CD14-positive monocyte (primary cell): Measurements from ENCODE around the gene TMEM184A. TPM values are rescaled to one million over a fixed set of nuclear protein-coding genes. Genes with fewer than 3 reads are reported as not detected.

Experiments
- DNase-seq, 3 donors: peaks; one replicate each; pipeline ENCODE4 v3.0.0-alpha.2; 2011 to 2022
- H2AFZ ChIP-seq: 2 replicates; pipeline ENCODE4 v1.6.0; 2012; ENCODE audit warnings: mild to moderate bottlenecking, low read depth, low read length, inconsistent platforms; ENCODE audit not compliant: insufficient read depth, poor library complexity, severe bottlenecking
- H3K27ac ChIP-seq, 2 donors: 1 replicate in 1 of 2; 2 replicates in 1 of 2; pipeline ENCODE4 v1.5.1; 2012 to 2013; ENCODE audit warnings: low read length in 2 of 2, control low read depth in 1 of 2, inconsistent platforms in 1 of 2, low read depth in 1 of 2, mild to moderate bottlenecking in 1 of 2
- H3K27me3 ChIP-seq, 2 donors: one replicate each; pipeline versions ENCODE4 v1.6.0 to v1.6.1; 2011 to 2013; ENCODE audit warnings: low read length in 2 of 2; ENCODE audit not compliant: control insufficient read depth in 2 of 2, insufficient read depth in 2 of 2
- H3K36me3 ChIP-seq, 2 donors: replicated peaks in 1 of 2; 1 replicate in 1 of 2; 2 replicates in 1 of 2; pipeline versions ENCODE4 v1.5.1 to v1.6.1; 2012 to 2013; ENCODE audit warnings: low read length in 2 of 2, control low read depth in 1 of 2, inconsistent platforms in 1 of 2, mild to moderate bottlenecking in 1 of 2; ENCODE audit not compliant: insufficient read depth in 2 of 2, control insufficient read depth in 1 of 2
- H3K4me1 ChIP-seq, 2 donors: 1 replicate in 1 of 2; 2 replicates in 1 of 2; pipeline versions ENCODE4 v1.5.1 to v1.6.1; 2012 to 2013; ENCODE audit warnings: low read length in 2 of 2, control low read depth in 1 of 2, inconsistent platforms in 1 of 2, mild to moderate bottlenecking in 1 of 2, moderate library complexity in 1 of 2; ENCODE audit not compliant: insufficient read depth in 2 of 2, control insufficient read depth in 1 of 2
- H3K4me2 ChIP-seq: replicated peaks from 2 replicates; pipeline ENCODE3; 2012; ENCODE audit warnings: low read length, moderate library complexity, mild to moderate bottlenecking; ENCODE audit not compliant: poor library complexity, severe bottlenecking; ENCODE audit errors: extremely low read depth
- H3K4me3 ChIP-seq, 3 experiments: fragments of 200-600 bp in 1 of 3; sonication (generic) in 1 of 3; replicated peaks in 1 of 3; 1 replicate in 2 of 3; 2 replicates in 1 of 3; pipeline ENCODE4 v1.5.1; 2011 to 2013; ENCODE audit warnings: low read length in 3 of 3, mild to moderate bottlenecking in 3 of 3, control low read depth in 2 of 3, low read depth in 2 of 3, inconsistent platforms in 1 of 3, moderate library complexity in 1 of 3
- H3K79me2 ChIP-seq: 2 replicates; pipeline ENCODE4 v1.6.0; 2012; ENCODE audit warnings: mild to moderate bottlenecking, control low read depth, inconsistent platforms, low read length, moderate library complexity; ENCODE audit not compliant: insufficient read depth
- H3K9ac ChIP-seq: 2 replicates; pipeline ENCODE4 v1.6.0; 2017; ENCODE audit warnings: low read length, mild to moderate bottlenecking; ENCODE audit not compliant: insufficient read depth, poor library complexity, severe bottlenecking
- H3K9me3 ChIP-seq, 2 donors: replicated peaks in 1 of 2; 1 replicate in 1 of 2; 2 replicates in 1 of 2; pipeline versions ENCODE4 v1.5.1 to v1.6.1; 2012 to 2013; ENCODE audit warnings: low read length in 2 of 2, control low read depth in 1 of 2; ENCODE audit not compliant: control insufficient read depth in 1 of 2, insufficient read depth in 1 of 2
- H4K20me1 ChIP-seq: 2 replicates; pipeline ENCODE4 v1.6.0; 2012; ENCODE audit warnings: mild to moderate bottlenecking, low read length, control low read depth, moderate library complexity; ENCODE audit not compliant: insufficient read depth
- H3K27ac Mint-ChIP-seq, 7 donors: one replicate each; pipeline ENCODE4 v1.8.0; 2020; ENCODE audit warnings: mild to moderate bottlenecking in 7 of 7, mixed read lengths in 7 of 7, moderate library complexity in 6 of 7, inconsistent platforms in 2 of 7
- H3K27me3 Mint-ChIP-seq, 3 donors: one replicate each; pipeline ENCODE4 v1.8.0; 2021 to 2022; ENCODE audit warnings: low read depth in 3 of 3, mild to moderate bottlenecking in 3 of 3, mixed read lengths in 3 of 3, moderate library complexity in 3 of 3, inconsistent platforms in 1 of 3
- H3K36me3 Mint-ChIP-seq, 2 donors: one replicate each; pipeline ENCODE4 v1.8.0; 2020; ENCODE audit warnings: mixed read lengths in 2 of 2, inconsistent platforms in 1 of 2, mild to moderate bottlenecking in 1 of 2
- H3K4me1 Mint-ChIP-seq: one replicate; pipeline ENCODE4 v1.8.0; 2020; ENCODE audit warnings: mild to moderate bottlenecking, mixed read lengths
- H3K4me3 Mint-ChIP-seq, 2 donors: one replicate each; pipeline ENCODE4 v1.8.0; 2020; ENCODE audit warnings: mild to moderate bottlenecking in 2 of 2, mixed read lengths in 2 of 2, moderate library complexity in 1 of 2
- H3K9me3 Mint-ChIP-seq, 7 donors: one replicate each; pipeline ENCODE4 v1.8.0; 2020 to 2022; ENCODE audit warnings: mixed read lengths in 7 of 7, mild to moderate bottlenecking in 6 of 7, moderate library complexity in 6 of 7, inconsistent platforms in 2 of 7
- WGBS: methylation state at CpG from one replicate; pipeline ENCODE4 v1.1.5; 2013; ENCODE audit warnings: missing lambda C conversion rate; ENCODE audit not compliant: insufficient coverage; 5-methylcytosine and 5-hydroxymethylcytosine counted together
- intact Hi-C, 2 donors: fragments of 100-400 bp; cut with micrococcal nuclease; formaldehyde crosslinking; loops; one replicate each; pipeline versions ENCODE4 v1.15.0 to v1.15.1; 2023
- polyA plus RNA-seq, 3 donors: library from polyadenylated mRNA; depleted of rRNA in 1 of 3; unstranded in 2 of 3; stranded (reverse) in 1 of 3; fragments of 300-500 nt in 2 of 3; fragments of >200 nt in 1 of 3; fragmentation: Illumina TruSeq in 2 of 3; gene quantifications; 1 replicate in 2 of 3; 2 replicates in 1 of 3; pipeline ENCODE4 v1.2.3, GENCODE V29; 2012 to 2021
- TF ChIP-seq, protein P1 (sequence below): fragments of 200-600 bp; IDR thresholded peaks from one replicate; pipeline ENCODE4 v1.8.0; 2022; ENCODE audit warnings: antibody characterized with exemption, mild to moderate bottlenecking

Gene TMEM184A
- polyA plus RNA-seq, 3 donors, result not detected

DNA sequence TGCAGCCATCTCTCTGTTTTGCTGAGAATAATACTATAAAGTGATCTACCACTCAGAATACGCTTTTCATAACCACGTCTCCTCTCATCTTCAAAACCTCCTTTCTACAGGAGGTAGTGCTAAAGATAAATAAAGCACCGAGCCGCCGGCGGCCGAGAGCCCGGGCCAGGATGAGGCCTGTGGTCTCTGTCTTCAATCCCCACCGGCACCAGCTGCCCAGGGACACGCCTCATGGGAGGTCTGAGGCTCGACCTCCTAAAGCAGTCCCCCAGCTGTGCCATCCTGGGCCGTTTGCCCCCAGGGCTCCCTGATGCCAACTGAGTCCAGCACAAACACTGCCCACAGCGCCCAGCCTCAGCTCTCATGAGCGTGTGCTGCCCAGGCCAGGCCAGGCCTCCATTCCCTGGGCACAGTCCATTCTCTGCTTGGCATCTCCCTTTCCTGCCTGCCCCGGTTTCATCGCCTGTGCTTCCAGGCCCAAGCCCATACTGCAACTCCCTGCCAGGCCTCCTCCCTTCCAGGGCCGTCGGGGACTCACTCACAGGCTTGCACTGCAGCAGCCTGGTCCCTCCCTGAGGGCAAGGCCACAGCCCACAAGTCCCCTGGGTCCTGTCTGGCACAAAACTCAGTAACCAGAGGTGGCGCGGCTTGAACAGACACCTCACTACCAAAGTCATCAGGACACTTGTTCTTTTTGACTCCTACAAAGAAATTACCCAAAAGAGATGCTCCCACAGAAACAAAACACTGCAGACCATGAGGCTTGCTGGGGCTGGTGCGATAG is 54.3 kb downstream of the TMEM184A start:
- peaks cover 54 to 62% of the 10 kb centered on the region in 2 donors for H3K36me3 ChIP-seq
- H3K9ac ChIP-seq, result no peak overlapping the region
- H3K4me3 Mint-ChIP-seq, result no peak overlapping the region
- DNase-seq, result no peak
- no peak overlapping the region for H2AFZ ChIP-seq
- no peak overlapping the region for H3K27ac ChIP-seq
- peak overlapping the region in 1 of 7 donors; percentile 11 for H3K27ac Mint-ChIP-seq
- no peak overlapping the region for H3K4me3 ChIP-seq
- intact Hi-C loops, result loop anchor here in 1 of 2 donors (5.0 kb wide), 1 partner anchor 71 kb away; the partner anchor contains the start of gene PSMG3
- peaks cover 33% of the 10 kb centered on the region for H4K20me1 ChIP-seq
- H3K4me1 Mint-ChIP-seq, result peaks cover 28% of the 10 kb centered on the region
- peaks cover 33% of the 10 kb centered on the region for H3K79me2 ChIP-seq
- TF ChIP-seq, protein P1, sequence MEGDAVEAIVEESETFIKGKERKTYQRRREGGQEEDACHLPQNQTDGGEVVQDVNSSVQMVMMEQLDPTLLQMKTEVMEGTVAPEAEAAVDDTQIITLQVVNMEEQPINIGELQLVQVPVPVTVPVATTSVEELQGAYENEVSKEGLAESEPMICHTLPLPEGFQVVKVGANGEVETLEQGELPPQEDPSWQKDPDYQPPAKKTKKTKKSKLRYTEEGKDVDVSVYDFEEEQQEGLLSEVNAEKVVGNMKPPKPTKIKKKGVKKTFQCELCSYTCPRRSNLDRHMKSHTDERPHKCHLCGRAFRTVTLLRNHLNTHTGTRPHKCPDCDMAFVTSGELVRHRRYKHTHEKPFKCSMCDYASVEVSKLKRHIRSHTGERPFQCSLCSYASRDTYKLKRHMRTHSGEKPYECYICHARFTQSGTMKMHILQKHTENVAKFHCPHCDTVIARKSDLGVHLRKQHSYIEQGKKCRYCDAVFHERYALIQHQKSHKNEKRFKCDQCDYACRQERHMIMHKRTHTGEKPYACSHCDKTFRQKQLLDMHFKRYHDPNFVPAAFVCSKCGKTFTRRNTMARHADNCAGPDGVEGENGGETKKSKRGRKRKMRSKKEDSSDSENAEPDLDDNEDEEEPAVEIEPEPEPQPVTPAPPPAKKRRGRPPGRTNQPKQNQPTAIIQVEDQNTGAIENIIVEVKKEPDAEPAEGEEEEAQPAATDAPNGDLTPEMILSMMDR, result no peak
- 97% methylated on average over 18 of the region's 21 CpGs for WGBS
- peaks cover 0 to 6% (median 2%) of the 10 kb centered on the region in 3 donors for H3K27me3 Mint-ChIP-seq
- peaks cover 47 to 58% of the 10 kb centered on the region in 2 donors for H3K36me3 Mint-ChIP-seq
- no peaks in the 10 kb centered on the region for H3K27me3 ChIP-seq
- no peaks in the 10 kb centered on the region for H3K9me3 ChIP-seq
- H3K9me3 Mint-ChIP-seq, result no peaks in the 10 kb centered on the region
- H3K4me1 ChIP-seq, result peaks cover 26 to 39% of the 10 kb centered on the region in 2 donors
- no peak overlapping the region for H3K4me2 ChIP-seq

DNA sequence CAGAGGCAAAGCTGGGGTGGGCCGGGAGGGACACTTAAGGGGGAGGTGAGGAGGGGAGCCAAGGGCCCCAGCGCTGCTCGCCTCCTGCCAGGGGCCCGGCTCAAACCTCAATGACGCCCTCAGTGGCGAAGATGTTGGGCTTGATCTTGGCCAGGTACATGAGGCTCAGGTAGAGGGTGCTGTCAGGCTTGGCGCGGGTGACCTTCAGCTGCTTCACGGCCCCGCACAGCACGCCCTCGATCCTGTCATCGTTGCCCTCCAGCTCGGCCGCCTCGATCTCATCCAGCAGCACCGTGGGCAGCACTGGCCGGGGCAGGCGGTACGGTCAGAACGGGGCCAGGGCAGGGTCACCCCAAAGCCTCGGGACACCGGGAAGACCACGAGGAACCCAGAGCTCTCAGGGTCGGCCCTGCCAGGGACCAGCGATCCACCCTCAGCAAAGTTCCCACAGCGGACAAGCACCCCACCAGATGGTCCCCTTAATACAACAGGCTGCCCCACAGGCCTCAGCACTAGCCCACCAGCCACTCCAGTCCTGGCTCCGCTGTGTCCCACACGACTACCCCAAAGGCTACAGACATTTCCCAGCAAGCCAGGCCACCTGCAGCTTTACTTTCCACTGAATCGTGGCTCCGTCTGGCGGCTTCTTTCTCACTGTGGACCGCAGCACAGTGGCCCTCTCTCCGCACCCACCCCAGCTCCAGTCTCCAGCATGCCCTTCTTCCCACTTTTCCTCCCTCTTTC is 55.8 kb downstream of the TMEM184A start:
- no peak overlapping the region for H3K4me2 ChIP-seq
- no peak overlapping the region for H3K4me3 ChIP-seq
- no peak overlapping the region for H3K9ac ChIP-seq
- peaks cover 17% of the 10 kb centered on the region for H3K4me1 Mint-ChIP-seq
- H3K4me3 Mint-ChIP-seq, result no peak overlapping the region
- H3K9me3 ChIP-seq, result no peaks in the 10 kb centered on the region
- peaks cover 33% of the 10 kb centered on the region for H3K79me2 ChIP-seq
- H3K4me1 ChIP-seq, result peaks cover 14 to 27% of the 10 kb centered on the region in 2 donors
- H3K9me3 Mint-ChIP-seq, result no peaks in the 10 kb centered on the region
- H3K27me3 Mint-ChIP-seq, result peaks cover 0 to 3% (median 2%) of the 10 kb centered on the region in 3 donors
- 95% methylated on average over 33 of the region's 34 CpGs for WGBS
- H3K36me3 Mint-ChIP-seq, result peaks cover 51 to 72% of the 10 kb centered on the region in 2 donors
- H4K20me1 ChIP-seq, result peaks cover 33% of the 10 kb centered on the region
- no peak overlapping the region for H3K27ac Mint-ChIP-seq
- no peak overlapping the region for H3K27ac ChIP-seq
- no peak for DNase-seq
- TF ChIP-seq, protein P1, result no peak
- H3K36me3 ChIP-seq, result peaks cover 69 to 76% of the 10 kb centered on the region in 2 donors
- no peak overlapping the region for H2AFZ ChIP-seq
- intact Hi-C loops, result loop anchor here in 1 of 2 donors (5.0 kb wide), 1 partner anchor 72 kb away; the partner anchor contains the start of gene PSMG3
- no peaks in the 10 kb centered on the region for H3K27me3 ChIP-seq
